HEK293 (cell line): ENCODE results near the gene PREX1.

Experiments
- CTCF ChIA-PET: fragments of 350-600 bp; formaldehyde crosslinking; extraction: SDS; loops from one replicate; lab custom pipeline; 2021; ENCODE audit warnings: antibody characterized with exemption; lab: Yijun Ruan, JAX
- POLR2A ChIA-PET: fragments of 300-600 bp; formaldehyde crosslinking; extraction: SDS; loops from one replicate; lab custom pipeline; 2020; ENCODE audit warnings: antibody characterized with exemption, inconsistent platforms; lab: Yijun Ruan, JAX
- H3K27ac ChIP-seq: fragments of 200-500 bp; sonication (Bioruptor generic); 2 replicates; pipeline ENCODE4 v1.5.1; 2014; ENCODE audit warnings: low read depth, low read length, control low read depth, inconsistent platforms; ENCODE audit errors: extremely low read depth
- H3K36me3 ChIP-seq, 2 experiments: fragments of 200-500 bp in 1 of 2; sonication (Bioruptor generic) in 1 of 2; 1 replicate in 1 of 2; 2 replicates in 1 of 2; pipeline ENCODE4 v1.5.1; 2014 to 2017; ENCODE audit warnings: inconsistent platforms in 2 of 2, low read length in 2 of 2; ENCODE audit not compliant: control insufficient read depth in 2 of 2, insufficient read depth in 1 of 2
- H3K4me1 ChIP-seq: fragments of 200-500 bp; sonication (Bioruptor generic); 2 replicates; pipeline ENCODE4 v1.5.1; 2014; ENCODE audit warnings: mild to moderate bottlenecking, low read length, inconsistent platforms; ENCODE audit not compliant: control insufficient read depth, insufficient read depth
- H3K4me3 ChIP-seq: 2 replicates; pipeline ENCODE4 v1.5.1; 2011; ENCODE audit warnings: low read depth, mild to moderate bottlenecking, control low read depth, low read length, moderate library complexity
- H3K9me3 ChIP-seq: fragments of 200-500 bp; sonication (Bioruptor generic); 2 replicates; pipeline ENCODE4 v1.5.1; 2014; ENCODE audit warnings: low read depth, low read length, inconsistent platforms; ENCODE audit not compliant: control insufficient read depth, insufficient read depth
- MYNN ChIP-seq: fragments of 450-650 bp; formaldehyde crosslinking; IDR thresholded peaks from 2 replicates; pipeline ENCODE4 v1.5.1; 2016; ENCODE audit warnings: missing biosample characterization, missing genetic modification characterization, borderline replicate concordance
- PRDM1 ChIP-seq: fragments of 450-650 bp; formaldehyde crosslinking; IDR thresholded peaks from 2 replicates; pipeline ENCODE4; 2016; ENCODE audit warnings: missing biosample characterization, missing genetic modification characterization
- PRDM2 ChIP-seq: fragments of 450-650 bp; formaldehyde crosslinking; IDR thresholded peaks from 2 replicates; pipeline ENCODE4 v1.5.1; 2016; ENCODE audit warnings: missing biosample characterization, missing genetic modification characterization, borderline replicate concordance
- SCRT2 ChIP-seq: fragments of 450-650 bp; formaldehyde crosslinking; IDR thresholded peaks from 2 replicates; pipeline ENCODE4 v1.5.1; 2016; ENCODE audit warnings: missing biosample characterization, missing genetic modification characterization
- YY2 ChIP-seq: fragments of 450-650 bp; formaldehyde crosslinking; IDR thresholded peaks from 2 replicates; pipeline ENCODE4 v1.5.1; 2016; ENCODE audit warnings: missing biosample characterization, missing genetic modification characterization
- ZNF449 ChIP-seq: fragments of 450-650 bp; formaldehyde crosslinking; IDR thresholded peaks from 2 replicates; pipeline ENCODE4 v1.5.1; 2017; ENCODE audit warnings: missing biosample characterization, mild to moderate bottlenecking, missing genetic modification characterization, moderate library complexity
- ZSCAN18 ChIP-seq: fragments of 450-650 bp; formaldehyde crosslinking; IDR thresholded peaks from 2 replicates; pipeline ENCODE4 v1.5.1; 2016; ENCODE audit warnings: missing biosample characterization, missing genetic modification characterization
- TF ChIP-seq, protein P1 (sequence below): fragments of 450-650 bp; formaldehyde crosslinking; IDR thresholded peaks from 2 replicates; pipeline ENCODE4 v1.5.1; 2016; ENCODE audit warnings: missing biosample characterization, missing genetic modification characterization

The PREX1 gene

GRCh38 chr20:48791666-48792071, 36.1 kb downstream of the PREX1 start:
- TF ChIP-seq YY2 (tag by site-specific recombination) (no peak), PRDM2 (no peak), SCRT2 (peak; percentile 51)
- Histone ChIP-seq H3K27ac (no peak overlapping the region), H3K4me1 (no peaks in the 10 kb centered on the region), H3K9me3 (no peaks in the 10 kb centered on the region), H3K36me3 (no peaks in the 10 kb centered on the region), H3K4me3 (no peak overlapping the region)
- CTCF ChIA-PET = no interaction called here
- POLR2A ChIA-PET = no interaction called here

DNA sequence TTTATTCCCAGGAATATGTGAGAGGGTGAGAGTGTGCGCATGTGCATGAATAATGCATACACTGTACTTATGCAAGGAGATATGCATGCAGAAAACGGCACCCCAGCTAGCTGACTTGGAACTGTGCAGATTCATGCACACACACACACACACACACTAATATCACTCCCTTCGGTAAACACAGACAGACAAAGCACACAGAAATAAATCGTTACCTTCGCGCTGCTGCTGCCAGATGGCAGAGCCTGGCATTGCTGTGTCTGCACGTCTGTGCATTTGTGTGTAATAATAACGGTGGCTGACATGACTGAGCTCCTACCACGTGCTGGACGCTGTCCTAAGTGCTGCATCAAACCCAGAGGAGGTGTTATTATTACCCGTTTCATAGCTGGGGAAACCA, 36.8 kb downstream of the PREX1 start:
- Histone ChIP-seq H3K4me1 (no peaks in the 10 kb centered on the region), H3K27ac (no peak overlapping the region), H3K4me3 (no peak overlapping the region), H3K36me3 (no peaks in the 10 kb centered on the region), H3K9me3 (no peaks in the 10 kb centered on the region)
- ChIA-PET CTCF (interaction anchor here (0.6 kb wide), 1 partner anchor 22 kb away, joined by 4 read pairs; no protein-coding TSS in a partner anchor), POLR2A (no interaction called here)
- no peak for TF ChIP-seq MYNN (tag by site-specific recombination)
- TF ChIP-seq, protein P1, sequence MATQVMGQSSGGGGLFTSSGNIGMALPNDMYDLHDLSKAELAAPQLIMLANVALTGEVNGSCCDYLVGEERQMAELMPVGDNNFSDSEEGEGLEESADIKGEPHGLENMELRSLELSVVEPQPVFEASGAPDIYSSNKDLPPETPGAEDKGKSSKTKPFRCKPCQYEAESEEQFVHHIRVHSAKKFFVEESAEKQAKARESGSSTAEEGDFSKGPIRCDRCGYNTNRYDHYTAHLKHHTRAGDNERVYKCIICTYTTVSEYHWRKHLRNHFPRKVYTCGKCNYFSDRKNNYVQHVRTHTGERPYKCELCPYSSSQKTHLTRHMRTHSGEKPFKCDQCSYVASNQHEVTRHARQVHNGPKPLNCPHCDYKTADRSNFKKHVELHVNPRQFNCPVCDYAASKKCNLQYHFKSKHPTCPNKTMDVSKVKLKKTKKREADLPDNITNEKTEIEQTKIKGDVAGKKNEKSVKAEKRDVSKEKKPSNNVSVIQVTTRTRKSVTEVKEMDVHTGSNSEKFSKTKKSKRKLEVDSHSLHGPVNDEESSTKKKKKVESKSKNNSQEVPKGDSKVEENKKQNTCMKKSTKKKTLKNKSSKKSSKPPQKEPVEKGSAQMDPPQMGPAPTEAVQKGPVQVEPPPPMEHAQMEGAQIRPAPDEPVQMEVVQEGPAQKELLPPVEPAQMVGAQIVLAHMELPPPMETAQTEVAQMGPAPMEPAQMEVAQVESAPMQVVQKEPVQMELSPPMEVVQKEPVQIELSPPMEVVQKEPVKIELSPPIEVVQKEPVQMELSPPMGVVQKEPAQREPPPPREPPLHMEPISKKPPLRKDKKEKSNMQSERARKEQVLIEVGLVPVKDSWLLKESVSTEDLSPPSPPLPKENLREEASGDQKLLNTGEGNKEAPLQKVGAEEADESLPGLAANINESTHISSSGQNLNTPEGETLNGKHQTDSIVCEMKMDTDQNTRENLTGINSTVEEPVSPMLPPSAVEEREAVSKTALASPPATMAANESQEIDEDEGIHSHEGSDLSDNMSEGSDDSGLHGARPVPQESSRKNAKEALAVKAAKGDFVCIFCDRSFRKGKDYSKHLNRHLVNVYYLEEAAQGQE (tag by site-specific recombination) = peak; percentile 32; the same call in 1 of the 2 replicates

- ChIA-PET CTCF (interaction anchor here (0.6 kb wide), 1 partner anchor 21 kb away, joined by 4 read pairs; no protein-coding TSS in a partner anchor), POLR2A (no interaction called here)
- Histone ChIP-seq H3K27ac (no peak overlapping the region), H3K4me1 (no peaks in the 10 kb centered on the region), H3K36me3 (no peaks in the 10 kb centered on the region), H3K9me3 (no peaks in the 10 kb centered on the region), H3K4me3 (no peak overlapping the region)
- 0 out of 2 replicates have a peak, but pooled peaks have one; percentile 18 for TF ChIP-seq PRDM1 (tag by site-specific recombination)
- TF ChIP-seq ZNF449 = no peak
- TF ChIP-seq ZSCAN18 (tag by site-specific recombination) = no peak
These were observed 37.3 kb downstream of the PREX1 start for GRCh38 chr20:48790473-48791003.
